K562 (cell line): ENCODE results near the gene ZFYVE28. TPM values are rescaled to one million over a fixed set of nuclear protein-coding genes. Genes with fewer than 3 reads are reported as not detected.

ENCODE experiments used
- ATF1 ChIP-seq, 2 experiments: fragments of 450-650 bp in 1 of 2; IDR thresholded peaks; 2 replicates each; pipeline ENCODE4 v1.6.1; 2016; ENCODE audit warnings: missing compliant biosample characterization in 1 of 2, missing genetic modification characterization in 1 of 2
- BRD4 ChIP-seq: fragments of 200-600 bp; sonication (generic); IDR thresholded peaks from 2 replicates; pipeline ENCODE4 v1.6.1; 2017; ENCODE audit warnings: inconsistent platforms
- CBX8 ChIP-seq: fragments of 200-600 bp; sonication (generic); IDR thresholded peaks from 2 replicates; pipeline ENCODE4 v1.6.1; 2012; ENCODE audit warnings: borderline replicate concordance, mixed run types, low read depth, mild to moderate bottlenecking, moderate library complexity, mixed read lengths, low read length, control low read depth, inconsistent platforms; ENCODE audit not compliant: poor library complexity, severe bottlenecking; ENCODE audit errors: extremely low read depth
- CHD4 ChIP-seq: fragments of 200-600 bp; sonication (generic); IDR thresholded peaks from 3 replicates; pipeline ENCODE4 v1.6.1; 2012; ENCODE audit warnings: low read depth, mild to moderate bottlenecking, mixed read lengths, low read length, inconsistent platforms; ENCODE audit not compliant: insufficient read depth, insufficient replicate concordance, poor library complexity, severe bottlenecking
- CREM ChIP-seq: IDR thresholded peaks from 2 replicates; pipeline ENCODE4 v1.6.1; 2014; ENCODE audit warnings: antibody characterized with exemption, low read depth
- HDAC1 ChIP-seq, 2 experiments: fragments of 450-650 bp; IDR thresholded peaks; 2 replicates each; pipeline ENCODE4 v1.6.1; 2016 to 2017; ENCODE audit warnings: inconsistent platforms in 1 of 2, mild to moderate bottlenecking in 1 of 2, moderate library complexity in 1 of 2
- KDM4B ChIP-seq, 2 experiments: fragments of 450-650 bp in 1 of 2; sonication (generic) in 1 of 2; IDR thresholded peaks; 2 replicates each; pipeline ENCODE4 v1.6.1; 2016 to 2017; ENCODE audit warnings: borderline replicate concordance in 2 of 2, antibody characterized with exemption in 1 of 2, low read depth in 1 of 2, mild to moderate bottlenecking in 1 of 2
- MAFK ChIP-seq: IDR thresholded peaks from 2 replicates; pipeline ENCODE4 v1.6.1; 2011; ENCODE audit warnings: low read length, improper control_type of control experiment
- MCM3 ChIP-seq: fragments of 450-650 bp; IDR thresholded peaks from 2 replicates; pipeline ENCODE4 v1.6.1; 2016
- MEIS2 ChIP-seq: fragments of 450-650 bp; IDR thresholded peaks from 2 replicates; pipeline ENCODE4 v1.6.1; 2014; ENCODE audit warnings: mild to moderate bottlenecking; ENCODE audit not compliant: partially characterized antibody
- MTA1 ChIP-seq: fragments of 450-650 bp; IDR thresholded peaks from 2 replicates; pipeline ENCODE4 v1.6.1; 2017; ENCODE audit warnings: borderline replicate concordance
- NFIX ChIP-seq: fragments of 250-450 bp; sonication (Bioruptor Pico); IDR thresholded peaks from 2 replicates; pipeline ENCODE4 v1.4.0; 2020; ENCODE audit warnings: low read depth, mild to moderate bottlenecking, moderate library complexity
- NFXL1 ChIP-seq: fragments of 450-650 bp; formaldehyde crosslinking; IDR thresholded peaks from 2 replicates; pipeline ENCODE4 v1.4.0; 2021; ENCODE audit warnings: mild to moderate bottlenecking
- PHB ChIP-seq: fragments of 250-450 bp; sonication (Bioruptor Pico); IDR thresholded peaks from 2 replicates; pipeline ENCODE4 v1.5.0; 2021
- POLR2AphosphoS5 ChIP-seq: IDR thresholded peaks from 2 replicates; pipeline ENCODE4 v1.6.1; 2011; ENCODE audit warnings: mild to moderate bottlenecking, low read depth, low read length, moderate library complexity; ENCODE audit not compliant: control insufficient read depth, insufficient read depth
- POLR2B ChIP-seq: fragments of 450-650 bp; IDR thresholded peaks from 2 replicates; pipeline ENCODE4 v1.6.1; 2018; ENCODE audit warnings: low read depth; ENCODE audit not compliant: partially characterized antibody
- RFX7 ChIP-seq: fragments of 250-450 bp; sonication (Bioruptor Pico); IDR thresholded peaks from 2 replicates; pipeline ENCODE4 v1.5.1; 2021; ENCODE audit warnings: mild to moderate bottlenecking
- RNF2 ChIP-seq: sonication (generic); IDR thresholded peaks from 2 replicates; pipeline ENCODE4 v1.6.1; 2016
- STAT5B ChIP-seq: fragments of 250-450 bp; sonication (Bioruptor Pico); IDR thresholded peaks from 2 replicates; pipeline ENCODE4 v1.8.0; 2021; ENCODE audit warnings: mild to moderate bottlenecking, inconsistent platforms
- TBP ChIP-seq: optimal IDR thresholded peaks from 2 replicates; pipeline ENCODE3; 2011; ENCODE audit warnings: low read depth, low read length, improper control_type of control experiment
- TGIF2 ChIP-seq: sonication (generic); formaldehyde crosslinking; IDR thresholded peaks from 2 replicates; pipeline ENCODE4 v1.8.1; 2022; ENCODE audit warnings: mild to moderate bottlenecking, missing genetic modification reagents, moderate library complexity
- ZNF282 ChIP-seq: sonication (generic); formaldehyde crosslinking; IDR thresholded peaks from 2 replicates; pipeline ENCODE4 v1.8.1; 2023; ENCODE audit warnings: missing genetic modification reagents
- polyA plus RNA-seq, 8 experiments: library from polyadenylated mRNA; depleted of rRNA in 4 of 8; stranded (reverse) in 5 of 8; unstranded in 3 of 8; fragments of >200 nt; fragmentation: Nextera tagmentation in 2 of 8; fragmentation: Illumina TruSeq in 1 of 8; extraction: Ambion mirVana in 2 of 8; extraction: Trizol in 1 of 8; gene quantifications; 2 replicates each; pipeline versions ENCODE4 v1.2.1 to v1.2.3, GENCODE V29; 2011 to 2014; ENCODE audit warnings: inconsistent platforms in 1 of 8, missing spikeins in 1 of 8
- total RNA-seq, 7 experiments: library from RNA; depleted of rRNA in 6 of 7; stranded (reverse); fragments of >200 nt in 6 of 7; fragmentation: Illumina TruSeq in 2 of 7; extraction: Trizol in 2 of 7; gene quantifications; 2 replicates each; pipeline versions ENCODE4 v1.2.1 to v1.2.3, GENCODE V29; 2011 to 2021; ENCODE audit warnings: low replicate concordance in 1 of 7
- TF ChIP-seq, protein P1 (sequence below): sonication (generic); formaldehyde crosslinking; IDR thresholded peaks from 2 replicates; pipeline ENCODE4 v1.8.0; 2022; ENCODE audit warnings: mild to moderate bottlenecking, missing genetic modification reagents
- TF ChIP-seq, protein P2 (sequence below): sonication (generic); formaldehyde crosslinking; IDR thresholded peaks from 2 replicates; pipeline ENCODE4 v1.8.1; 2023; ENCODE audit warnings: mild to moderate bottlenecking, missing genetic modification reagents
- TF ChIP-seq, protein P3 (sequence below): fragments of 250-450 bp; sonication (Bioruptor Pico); IDR thresholded peaks from 2 replicates; pipeline ENCODE4 v1.6.1; 2021; ENCODE audit warnings: mild to moderate bottlenecking
- TF ChIP-seq, protein P4 (sequence below): fragments of 250-450 bp; sonication (Bioruptor Pico); IDR thresholded peaks from 2 replicates; pipeline ENCODE4 v1.8.0; 2021; ENCODE audit warnings: mild to moderate bottlenecking, moderate library complexity

ZFYVE28 gene
- total and polyA plus RNA-seq, 9 of the 15 experiments (the other 6 are each of a cell fraction or from before 2014, with no cell fraction given) = 1.3 to 24.8 (median 8.9) TPM

DNA sequence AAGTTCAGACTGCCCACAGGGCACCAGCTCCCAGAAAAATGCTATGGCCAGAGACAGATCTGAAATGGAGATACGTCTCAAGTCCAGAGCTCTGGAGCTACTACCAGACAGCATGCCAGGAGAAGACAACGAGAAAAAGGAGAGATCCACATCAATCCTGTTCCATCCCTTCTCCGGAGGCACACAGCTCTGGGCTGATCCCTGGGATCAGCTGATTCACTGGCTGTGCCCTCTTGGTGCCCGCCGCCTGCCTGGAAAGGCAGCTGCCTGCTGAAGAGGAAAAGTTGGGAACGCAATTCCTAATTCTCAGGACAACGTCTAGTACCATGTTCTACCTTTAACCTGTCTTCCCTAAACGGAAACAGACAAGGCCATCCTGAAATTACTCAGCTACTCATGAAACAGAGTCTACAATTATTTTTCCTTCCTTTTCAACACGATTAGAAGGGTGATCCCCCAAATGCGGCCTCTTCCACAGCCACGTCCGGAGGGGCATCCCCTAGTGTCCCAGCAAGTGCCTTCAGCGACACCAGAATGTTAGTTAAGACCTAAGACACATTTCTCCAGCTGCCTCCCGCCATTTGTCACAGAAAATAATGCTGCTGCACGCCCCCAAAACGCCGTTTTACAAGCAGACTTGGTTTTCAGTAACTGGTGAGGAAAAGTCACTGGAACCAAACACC is 2.4 kb downstream of the ZFYVE28 start (continued):
- no peak for TF ChIP-seq CBX8
- TF ChIP-seq NFXL1 (CRISPR knock-in tag) = no peak
- TF ChIP-seq MEIS2 = no peak
- no peak for TF ChIP-seq ZNF282 (CRISPR knock-in tag)
- no peak for TF ChIP-seq POLR2AphosphoS5
- no peak for TF ChIP-seq STAT5B
- TF ChIP-seq, protein P1, sequence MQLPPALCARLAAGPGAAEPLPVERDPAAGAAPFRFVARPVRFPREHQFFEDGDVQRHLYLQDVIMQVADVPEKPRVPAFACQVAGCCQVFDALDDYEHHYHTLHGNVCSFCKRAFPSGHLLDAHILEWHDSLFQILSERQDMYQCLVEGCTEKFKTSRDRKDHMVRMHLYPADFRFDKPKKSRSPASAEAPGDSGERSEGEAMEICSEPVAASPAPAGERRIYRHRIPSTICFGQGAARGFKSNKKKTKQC (CRISPR knock-in tag) = no peak
- TF ChIP-seq MCM3 = no peak
- TF ChIP-seq, protein P2, sequence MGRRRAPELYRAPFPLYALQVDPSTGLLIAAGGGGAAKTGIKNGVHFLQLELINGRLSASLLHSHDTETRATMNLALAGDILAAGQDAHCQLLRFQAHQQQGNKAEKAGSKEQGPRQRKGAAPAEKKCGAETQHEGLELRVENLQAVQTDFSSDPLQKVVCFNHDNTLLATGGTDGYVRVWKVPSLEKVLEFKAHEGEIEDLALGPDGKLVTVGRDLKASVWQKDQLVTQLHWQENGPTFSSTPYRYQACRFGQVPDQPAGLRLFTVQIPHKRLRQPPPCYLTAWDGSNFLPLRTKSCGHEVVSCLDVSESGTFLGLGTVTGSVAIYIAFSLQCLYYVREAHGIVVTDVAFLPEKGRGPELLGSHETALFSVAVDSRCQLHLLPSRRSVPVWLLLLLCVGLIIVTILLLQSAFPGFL (CRISPR knock-in tag) = peak; percentile 78; the same call in 1 of the 2 replicates
- TF ChIP-seq RFX7 (CRISPR knock-in tag) = no peak
- 0 out of 2 replicates have a peak, but pooled peaks have one; percentile 1 for TF ChIP-seq RNF2
- no peak for TF ChIP-seq CHD4
- TF ChIP-seq KDM4B (IDR thresholded peaks at IDR 0.05; ENCODE audit: borderline replicate concordance in 2 of 2, low read depth in 1 of 2) = no peak
- TF ChIP-seq, protein P3, sequence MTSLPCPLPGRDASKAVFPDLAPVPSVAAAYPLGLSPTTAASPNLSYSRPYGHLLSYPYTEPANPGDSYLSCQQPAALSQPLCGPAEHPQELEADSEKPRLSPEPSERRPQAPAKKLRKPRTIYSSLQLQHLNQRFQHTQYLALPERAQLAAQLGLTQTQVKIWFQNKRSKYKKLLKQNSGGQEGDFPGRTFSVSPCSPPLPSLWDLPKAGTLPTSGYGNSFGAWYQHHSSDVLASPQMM (CRISPR knock-in tag) = no peak
- TF ChIP-seq BRD4 = no peak
- peak; percentile 30 for TF ChIP-seq TBP
- TF ChIP-seq MTA1 = no peak
- no peak for TF ChIP-seq PHB (CRISPR knock-in tag)
- TF ChIP-seq HDAC1 (IDR thresholded peaks at IDR 0.05) = no peak
- TF ChIP-seq NFIX (CRISPR knock-in tag) = no peak
- TF ChIP-seq ATF1 (CRISPR knock-in tag; IDR thresholded peaks at IDR 0.05) = no peak
- TF ChIP-seq ATF1 (tag; IDR thresholded peaks at IDR 0.05) = no peak
- TF ChIP-seq CREM = no peak
- no peak for TF ChIP-seq MAFK
- 0 out of 2 replicates have a peak, but pooled peaks have one; percentile 68 for TF ChIP-seq TGIF2 (CRISPR knock-in tag)
- TF ChIP-seq POLR2B = no peak
- TF ChIP-seq, protein P4, sequence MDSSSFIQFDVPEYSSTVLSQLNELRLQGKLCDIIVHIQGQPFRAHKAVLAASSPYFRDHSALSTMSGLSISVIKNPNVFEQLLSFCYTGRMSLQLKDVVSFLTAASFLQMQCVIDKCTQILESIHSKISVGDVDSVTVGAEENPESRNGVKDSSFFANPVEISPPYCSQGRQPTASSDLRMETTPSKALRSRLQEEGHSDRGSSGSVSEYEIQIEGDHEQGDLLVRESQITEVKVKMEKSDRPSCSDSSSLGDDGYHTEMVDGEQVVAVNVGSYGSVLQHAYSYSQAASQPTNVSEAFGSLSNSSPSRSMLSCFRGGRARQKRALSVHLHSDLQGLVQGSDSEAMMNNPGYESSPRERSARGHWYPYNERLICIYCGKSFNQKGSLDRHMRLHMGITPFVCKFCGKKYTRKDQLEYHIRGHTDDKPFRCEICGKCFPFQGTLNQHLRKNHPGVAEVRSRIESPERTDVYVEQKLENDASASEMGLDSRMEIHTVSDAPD = no peak
